ENCODE results near the gene FAM177A1. TPM values are rescaled to one million over a fixed set of nuclear protein-coding genes. Genes with fewer than 3 reads are reported as not detected.
"Not testable (repeated sequence)": the region's sequence is repeated elsewhere in the genome, so short reads cannot be mapped to it uniquely, and the experiment has no call there.

Gene FAM177A1
- 56.0 TPM for total RNA-seq

GRCh38 chr14:35046048-35046750 is at the start of gene FAM177A1:
TSS of gene FAM177A1 (plus strand) at chr14:35046272. CDS start at chr14:35046464, 192 bp downstream.
- DNase-seq (ENCODE audit: low spot score): peak; percentile 99

GRCh38 chr14:34997762-34998161 is 48.3 kb upstream of the FAM177A1 start:
- DNase-seq (ENCODE audit: low spot score): no peak

GRCh38 chr14:34999500-34999899 is 46.6 kb upstream of the FAM177A1 start:
- DNase-seq (ENCODE audit: low spot score): no peak

GRCh38 chr14:35001621-35002020 is 44.5 kb upstream of the FAM177A1 start:
- no peak for DNase-seq (ENCODE audit: low spot score)

GRCh38 chr14:35004839-35005238 is 41.2 kb upstream of the FAM177A1 start:
- DNase-seq (ENCODE audit: low spot score): no peak

GRCh38 chr14:35016568-35016967 is 29.5 kb upstream of the FAM177A1 start:
- no peak for DNase-seq (ENCODE audit: low spot score)

GRCh38 chr14:35020713-35021112 is 25.4 kb upstream of the FAM177A1 start:
- no peak for DNase-seq (ENCODE audit: low spot score)

- no peak for DNase-seq (ENCODE audit: low spot score)
Observed at GRCh38 chr14:35028435-35028834, 17.6 kb upstream of the FAM177A1 start.

GRCh38 chr14:35032562-35032961 is 13.5 kb upstream of the FAM177A1 start:
- no peak for DNase-seq (ENCODE audit: low spot score)

GRCh38 chr14:35034440-35034833 is 11.6 kb upstream of the FAM177A1 start:
- no peak for DNase-seq (ENCODE audit: low spot score)

GRCh38 chr14:35034944-35035554 is 11.0 kb upstream of the FAM177A1 start:
- DNase-seq (ENCODE audit: low spot score): not testable (repeated sequence)

- DNase-seq (ENCODE audit: low spot score): not testable (repeated sequence)
Observed at GRCh38 chr14:35038312-35038711, 7.8 kb upstream of the FAM177A1 start.

- no peak for DNase-seq (ENCODE audit: low spot score)
Observed at GRCh38 chr14:35042632-35043031, 3.4 kb upstream of the FAM177A1 start.

- DNase-seq (ENCODE audit: low spot score): no peak
Observed at GRCh38 chr14:35043046-35043445, 3.0 kb upstream of the FAM177A1 start.

GRCh38 chr14:35044939-35045797 is 904 bp upstream of the FAM177A1 start:
- DNase-seq (ENCODE audit: low spot score): no peak

- DNase-seq (ENCODE audit: low spot score): no peak
Observed at GRCh38 chr14:35045798-35046047, 349 bp upstream of the FAM177A1 start.

GRCh38 chr14:35046751-35047536 is 872 bp downstream of the FAM177A1 start:
- DNase-seq (ENCODE audit: low spot score): peak; percentile 61

- no peak for DNase-seq (ENCODE audit: low spot score)
Observed at GRCh38 chr14:35047976-35048513, 2.0 kb downstream of the FAM177A1 start.

- no peak for DNase-seq (ENCODE audit: low spot score)
Observed at GRCh38 chr14:35050652-35051051, 4.6 kb downstream of the FAM177A1 start.

- DNase-seq (ENCODE audit: low spot score): no peak
Observed at GRCh38 chr14:35051796-35052195, 5.7 kb downstream of the FAM177A1 start.

GRCh38 chr14:35052637-35053036 is 6.6 kb downstream of the FAM177A1 start:
- DNase-seq (ENCODE audit: low spot score): no peak
